ENCODE data around the gene KIF3A.

The KIF3A gene

GRCh38 chr5:132760601-132761317, 23.4 kb upstream of the KIF3A start:
- H3K4me3 ChIP-seq (ENCODE audit: low read length): no peak overlapping the region
- TF ChIP-seq CTCF (conservative IDR thresholded peaks at IDR 0.05; ENCODE audit: low read length): no peak
- DNase-seq (ENCODE audit: low read depth): no peak

DNA sequence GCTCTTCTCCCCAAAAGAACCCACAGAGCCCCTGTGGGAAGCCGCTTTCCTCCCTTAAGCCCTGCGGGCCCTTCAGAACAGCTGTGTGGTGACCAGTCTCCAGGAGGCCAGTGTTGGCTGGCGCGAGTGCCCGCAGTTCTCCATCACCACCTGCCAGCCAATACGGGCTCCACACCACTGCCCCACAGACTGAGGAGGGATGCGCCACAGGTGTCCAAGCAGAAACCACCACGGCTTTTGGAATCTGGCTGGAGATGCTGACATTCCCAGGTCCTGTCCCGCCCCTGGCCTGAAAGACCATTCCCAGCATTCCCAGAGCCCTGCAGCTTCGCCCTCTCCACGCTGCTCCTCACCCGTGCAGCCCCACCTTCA, 22.7 kb upstream of the KIF3A start:
- no peak for TF ChIP-seq CTCF (conservative IDR thresholded peaks at IDR 0.05; ENCODE audit: low read length)
- DNase-seq (ENCODE audit: low read depth): no peak

DNA sequence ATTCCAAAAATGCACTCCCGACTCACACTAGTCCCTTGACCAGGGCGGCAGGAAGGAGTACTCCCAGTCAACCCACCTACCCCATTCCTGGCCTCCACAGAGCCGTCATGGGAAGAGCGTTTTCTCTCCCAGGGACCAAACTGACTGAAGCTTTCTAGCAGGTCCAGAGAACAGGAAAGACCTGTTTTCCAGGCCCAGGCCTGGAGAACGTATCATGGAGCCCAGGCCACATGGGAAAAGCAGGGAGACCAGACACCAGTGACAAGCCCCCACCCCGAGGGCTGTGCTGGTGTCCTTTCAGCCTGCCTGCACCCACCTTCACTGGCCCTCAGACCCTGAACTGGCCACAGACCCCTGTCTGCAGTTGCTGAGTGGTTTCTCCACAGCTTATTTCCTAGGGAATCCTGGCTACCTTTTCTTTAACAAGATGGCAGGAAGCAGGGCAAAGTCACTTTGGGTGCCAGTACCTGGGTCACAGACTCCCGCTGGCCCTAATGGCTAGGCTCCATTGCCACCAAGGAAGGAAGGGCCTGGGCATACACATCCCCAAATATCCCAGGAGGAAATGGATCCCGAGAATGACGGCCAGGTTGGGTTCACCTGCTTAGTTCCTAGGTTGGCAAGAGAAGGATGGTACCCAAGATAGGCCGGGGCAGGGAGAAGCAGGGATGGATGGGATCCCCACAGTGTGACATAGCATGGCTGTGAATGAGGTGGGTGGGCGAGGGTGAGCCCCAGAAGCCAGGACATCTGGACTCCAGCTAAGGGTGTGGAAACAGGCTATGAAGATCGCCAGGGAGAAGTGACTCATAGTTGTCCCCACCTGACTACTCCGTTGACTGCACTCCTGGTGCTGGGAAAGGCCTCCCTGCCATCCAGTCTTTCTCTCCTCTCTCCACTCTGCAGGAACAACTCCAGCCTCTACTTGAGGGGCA, 22.0 kb upstream of the KIF3A start:
- TF ChIP-seq CTCF (conservative IDR thresholded peaks at IDR 0.05; ENCODE audit: low read length): no peak
- no peak overlapping the region for H3K4me3 ChIP-seq (ENCODE audit: low read length)
- DNase-seq (ENCODE audit: low read depth): no peak

More for the DNA sequence above, 22.7 kb upstream of the KIF3A start:
- H3K4me3 ChIP-seq (ENCODE audit: low read length): no peak overlapping the region

DNA sequence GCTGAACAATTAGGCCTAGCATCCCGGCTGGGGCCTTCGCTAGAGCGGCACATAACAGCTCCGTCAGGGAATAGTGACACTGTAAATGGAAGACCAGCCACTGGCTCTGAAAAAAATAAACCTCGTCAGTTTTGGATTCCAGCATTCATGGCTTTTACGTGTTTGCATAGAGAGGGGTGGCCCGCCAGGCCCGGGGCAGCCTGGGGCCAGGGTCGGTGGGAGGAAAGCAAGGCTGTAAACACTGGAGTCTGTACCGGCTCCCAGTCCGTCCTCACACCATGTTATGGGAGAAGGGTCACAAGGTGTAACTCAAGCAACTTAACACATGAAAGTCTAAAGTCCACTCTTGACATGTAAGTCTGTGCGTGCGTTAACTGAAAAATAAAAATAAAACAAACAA, 21.1 kb upstream of the KIF3A start:
- DNase-seq (ENCODE audit: low read depth): no peak
- no peak overlapping the region for H3K4me3 ChIP-seq (ENCODE audit: low read length)
- TF ChIP-seq CTCF (conservative IDR thresholded peaks at IDR 0.05; ENCODE audit: low read length): no peak

DNA sequence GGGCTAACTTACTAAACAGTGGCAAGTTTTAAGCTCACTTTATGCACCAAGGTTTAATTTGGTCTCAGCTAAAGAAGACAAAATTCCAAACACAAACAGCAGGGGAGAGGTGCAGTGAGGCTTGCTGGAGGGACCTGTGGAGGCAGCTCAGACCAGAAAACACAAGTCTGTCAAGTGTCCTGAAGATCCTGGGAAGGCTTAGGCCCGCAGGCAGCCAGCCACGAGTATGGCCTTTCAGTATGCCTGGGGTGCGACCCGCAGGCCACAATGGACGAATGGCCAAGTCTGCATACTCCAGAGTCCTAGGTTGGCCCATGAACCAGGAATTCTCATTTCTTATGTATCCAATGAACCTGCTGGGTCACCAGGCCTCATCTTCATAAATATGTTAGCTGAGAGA, 19.2 kb upstream of the KIF3A start:
- no peak for TF ChIP-seq CTCF (conservative IDR thresholded peaks at IDR 0.05; ENCODE audit: low read length)
- H3K4me3 ChIP-seq (ENCODE audit: low read length): no peak overlapping the region
- DNase-seq (ENCODE audit: low read depth): no peak

- peak; percentile 43 for TF ChIP-seq CTCF (conservative IDR thresholded peaks at IDR 0.05; ENCODE audit: low read length)
- no peak overlapping the region for H3K4me3 ChIP-seq (ENCODE audit: low read length)
- peak; percentile 41 for DNase-seq (ENCODE audit: low read depth)
These were observed 17.6 kb upstream of the KIF3A start for GRCh38 chr5:132754947-132755346.

Measured in AG10803 (cell line).